ENCODE results near the gene BAHCC1. TPM values are rescaled to one million over a fixed set of nuclear protein-coding genes. Genes with fewer than 3 reads are reported as not detected.

Gene BAHCC1
- total RNA-seq, 1 experiment from 2014 or later, result 74.2 TPM

- no peak for DNase-seq (ENCODE audit: low spot score)
- POLR2A ChIA-PET (ENCODE audit: low non-redundant PET), result no interaction called here
- Histone ChIP-seq H3K4me1 (ENCODE audit: insufficient read depth, low read length, poor library complexity, severe bottlenecking) (peaks cover 13% of the 10 kb centered on the region), H3K27ac (ENCODE audit: low read depth, low read length, poor library complexity, severe bottlenecking) (no peak overlapping the region), H3K36me3 (ENCODE audit: insufficient read depth, low read length, poor library complexity, severe bottlenecking) (peaks cover 27% of the 10 kb centered on the region), H3K9me3 (ENCODE audit: low read depth, low read length, poor library complexity, severe bottlenecking) (no peaks in the 10 kb centered on the region), H3K4me3 (ENCODE audit: low read depth, low read length, poor library complexity, severe bottlenecking) (no peak overlapping the region), H3K27me3 (replicated peaks; ENCODE audit: insufficient read depth, low read depth, low read length, poor library complexity) (no peaks in the 10 kb centered on the region)
- CTCF ChIA-PET, result no interaction called here
- no TSS peak for BruUV-seq (replicated peaks)
- TF ChIP-seq CTCF (conservative IDR thresholded peaks at IDR 0.05; ENCODE audit: low read depth, low read length) (no peak), EZH2 (IDR thresholded peaks at IDR 0.05; ENCODE audit: borderline replicate concordance, low read depth, low read length, poor library complexity, severe bottlenecking) (no peak)
- intact Hi-C loops (cut with micrococcal nuclease; ENCODE audit: unreplicated experiment), result no loop called here
Measured at GRCh38 chr17:81442791-81443190, 47.5 kb downstream of the BAHCC1 start.

- Histone ChIP-seq H3K36me3 (ENCODE audit: insufficient read depth, low read length, poor library complexity, severe bottlenecking) (peaks cover 29% of the 10 kb centered on the region), H3K4me1 (ENCODE audit: insufficient read depth, low read length, poor library complexity, severe bottlenecking) (peaks cover 10% of the 10 kb centered on the region), H3K27me3 (replicated peaks; ENCODE audit: insufficient read depth, low read depth, low read length, poor library complexity) (no peaks in the 10 kb centered on the region), H3K9me3 (ENCODE audit: low read depth, low read length, poor library complexity, severe bottlenecking) (no peaks in the 10 kb centered on the region), H3K27ac (ENCODE audit: low read depth, low read length, poor library complexity, severe bottlenecking) (no peak overlapping the region), H3K4me3 (ENCODE audit: low read depth, low read length, poor library complexity, severe bottlenecking) (no peak overlapping the region)
- ChIA-PET CTCF (no interaction called here), POLR2A (ENCODE audit: low non-redundant PET) (no interaction called here)
- intact Hi-C loops (cut with micrococcal nuclease; ENCODE audit: unreplicated experiment), result no loop called here
- BruUV-seq (replicated peaks), result no TSS peak
- no peak for DNase-seq (ENCODE audit: low spot score)
- TF ChIP-seq EZH2 (IDR thresholded peaks at IDR 0.05; ENCODE audit: borderline replicate concordance, low read depth, low read length, poor library complexity, severe bottlenecking) (no peak), CTCF (conservative IDR thresholded peaks at IDR 0.05; ENCODE audit: low read depth, low read length) (no peak)
Measured at GRCh38 chr17:81443269-81443668, 48.0 kb downstream of the BAHCC1 start.

GRCh38 chr17:81444610-81445339 lies 49.5 kb downstream of the BAHCC1 start:
- POLR2A ChIA-PET (ENCODE audit: low non-redundant PET), result no interaction called here
- CTCF ChIA-PET, result no interaction called here

More at GRCh38 chr17:81444610-81445339, 49.5 kb downstream of the BAHCC1 start:
- no TSS peak for BruUV-seq (replicated peaks)
- no peak for TF ChIP-seq EZH2 (IDR thresholded peaks at IDR 0.05; ENCODE audit: borderline replicate concordance, low read depth, low read length, poor library complexity, severe bottlenecking)
- TF ChIP-seq CTCF (conservative IDR thresholded peaks at IDR 0.05; ENCODE audit: low read depth, low read length), result no peak
- no peak for DNase-seq (ENCODE audit: low spot score)
- H3K4me3 ChIP-seq (ENCODE audit: low read depth, low read length, poor library complexity, severe bottlenecking), result no peak overlapping the region
- H3K36me3 ChIP-seq (ENCODE audit: insufficient read depth, low read length, poor library complexity, severe bottlenecking), result peaks cover 29% of the 10 kb centered on the region
- H3K27me3 ChIP-seq (replicated peaks; ENCODE audit: insufficient read depth, low read depth, low read length, poor library complexity), result no peaks in the 10 kb centered on the region
- peaks cover 7% of the 10 kb centered on the region for H3K4me1 ChIP-seq (ENCODE audit: insufficient read depth, low read length, poor library complexity, severe bottlenecking)
- no peaks in the 10 kb centered on the region for H3K9me3 ChIP-seq (ENCODE audit: low read depth, low read length, poor library complexity, severe bottlenecking)
- no peak overlapping the region for H3K27ac ChIP-seq (ENCODE audit: low read depth, low read length, poor library complexity, severe bottlenecking)
- intact Hi-C loops (cut with micrococcal nuclease; ENCODE audit: unreplicated experiment), result no loop called here
